Lung (tissue), 12 donors: ENCODE results near the gene ARHGDIB. TPM values are rescaled to one million over a fixed set of nuclear protein-coding genes. Genes with fewer than 3 reads are reported as not detected.

Experiments
- ATAC-seq: fragments of 200-7000 bp; cut with Tn5 transposase; one replicate; pipeline ENCODE4 v1.9.1; 2020; ENCODE audit warnings: moderate number of reproducible peaks; ENCODE audit not compliant: insufficient read depth, low FRiP score
- DNase-seq, 3 donors: peaks; one replicate each; pipeline ENCODE4 v3.0.0-alpha.2; 2013 to 2017
- H3K27ac ChIP-seq, 2 donors: one replicate each; pipeline ENCODE4 v1.5.1; 2013; ENCODE audit warnings: mild to moderate bottlenecking in 2 of 2, moderate library complexity in 2 of 2, control low read depth in 1 of 2, inconsistent platforms in 1 of 2, low read depth in 1 of 2, low read length in 1 of 2
- H3K27me3 ChIP-seq, 3 donors: one replicate each; pipeline ENCODE4 v1.5.1; 2013; ENCODE audit warnings: low read length in 2 of 3; ENCODE audit not compliant: control insufficient read depth in 3 of 3, insufficient read depth in 3 of 3
- H3K36me3 ChIP-seq, 4 donors: one replicate each; pipeline ENCODE4 v1.5.1; 2013; ENCODE audit warnings: low read length in 4 of 4, mild to moderate bottlenecking in 1 of 4, moderate library complexity in 1 of 4; ENCODE audit not compliant: control insufficient read depth in 4 of 4, insufficient read depth in 4 of 4
- H3K4me1 ChIP-seq, 5 donors: one replicate each; pipeline ENCODE4 v1.5.1; 2013; ENCODE audit warnings: low read length in 5 of 5, mild to moderate bottlenecking in 2 of 5, moderate library complexity in 1 of 5; ENCODE audit not compliant: control insufficient read depth in 5 of 5, insufficient read depth in 5 of 5
- H3K4me3 ChIP-seq: one replicate; pipeline ENCODE4 v1.5.1; 2013; ENCODE audit warnings: mild to moderate bottlenecking, control low read depth, moderate library complexity
- H3K9ac ChIP-seq, 2 donors: one replicate each; pipeline ENCODE4 v1.5.1; 2013; ENCODE audit warnings: low read length in 2 of 2, control low read depth in 1 of 2; ENCODE audit not compliant: insufficient read depth in 1 of 2
- H3K9me3 ChIP-seq, 4 donors: one replicate each; pipeline ENCODE4 v1.5.1; 2013; ENCODE audit warnings: low read length in 3 of 4, mild to moderate bottlenecking in 1 of 4, moderate library complexity in 1 of 4; ENCODE audit not compliant: control insufficient read depth in 4 of 4, insufficient read depth in 3 of 4
- CTCF ChIP-seq: IDR thresholded peaks from 2 replicates; pipeline ENCODE4 v1.5.1; 2012; ENCODE audit warnings: mild to moderate bottlenecking; ENCODE audit errors: control extremely low read depth, extremely low read depth
- WGBS, 2 donors: extraction: QIAGEN DNeasy Blood & Tissue Kit; methylation state at CpG; one replicate each; pipeline ENCODE4 v1.1.7; 2013; 5-methylcytosine and 5-hydroxymethylcytosine counted together
- polyA plus RNA-seq, 2 donors: library from polyadenylated mRNA; stranded (reverse); fragments of 200-250 nt; gene quantifications; one replicate each; pipeline ENCODE4 v1.2.1, GENCODE V29; 2013
- total RNA-seq, 2 donors: library from RNA; depleted of rRNA in 1 of 2; stranded (reverse); fragments of >200 nt in 1 of 2; gene quantifications; one replicate each; pipeline ENCODE4 v1.2.1, GENCODE V29; 2014 to 2021
- donor health status: control.
- donor health status: control.
- donor health status: Bipolar disorder and iron deficiency.
- donor health status: healthy.
- donor health status: DM: yes; HTN: yes; CAD: no.

The ARHGDIB gene
- total and polyA plus RNA-seq, 4 donors: 66.5 to 597 (median 259) TPM

GRCh38 chr12:14982991-14983390, 21.6 kb upstream of the ARHGDIB start:
- DNase-seq (no peak), ATAC-seq (no peak)
- Histone ChIP-seq H3K4me1 (no peaks in the 10 kb centered on the region), H3K9ac (no peak overlapping the region), H3K9me3 (no peaks in the 10 kb centered on the region), H3K4me3 (no peak overlapping the region), H3K27me3 (no peaks in the 10 kb centered on the region), H3K27ac (no peak overlapping the region), H3K36me3 (no peaks in the 10 kb centered on the region)
- 22 to 50% methylated on average over 2 of the region's 2 CpGs for WGBS, 2 donors
- no peak for TF ChIP-seq CTCF

GRCh38 chr12:14982562-14982961, 21.2 kb upstream of the ARHGDIB start:
- Histone ChIP-seq H3K4me3 (no peak overlapping the region), H3K27ac (no peak overlapping the region), H3K9me3 (no peaks in the 10 kb centered on the region), H3K36me3 (no peaks in the 10 kb centered on the region), H3K4me1 (no peaks in the 10 kb centered on the region), H3K9ac (no peak overlapping the region), H3K27me3 (no peaks in the 10 kb centered on the region)
- no peak for ATAC-seq
- no peak for TF ChIP-seq CTCF
- 36 to 64% methylated on average over 1 of the region's 1 CpG for WGBS, 2 donors
- DNase-seq: no peak

- 26 to 76% methylated on average over 2 of the region's 2 CpGs for WGBS, 2 donors
- TF ChIP-seq CTCF: no peak
- Histone ChIP-seq H3K4me3 (no peak overlapping the region), H3K27me3 (no peaks in the 10 kb centered on the region), H3K36me3 (no peaks in the 10 kb centered on the region), H3K4me1 (no peaks in the 10 kb centered on the region), H3K9ac (no peak overlapping the region), H3K9me3 (no peaks in the 10 kb centered on the region), H3K27ac (peak overlapping the region in 1 of 2 donors; percentile 10)
- DNase-seq: no peak
- no peak for ATAC-seq
Measured at GRCh38 chr12:14981049-14981448, 19.6 kb upstream of the ARHGDIB start.

GRCh38 chr12:14979468-14979867, 18.1 kb upstream of the ARHGDIB start:
- Histone ChIP-seq H3K36me3 (no peaks in the 10 kb centered on the region), H3K9me3 (no peaks in the 10 kb centered on the region), H3K4me1 (no peaks in the 10 kb centered on the region), H3K27ac (no peak overlapping the region), H3K27me3 (no peaks in the 10 kb centered on the region), H3K4me3 (no peak overlapping the region), H3K9ac (no peak overlapping the region)
- ATAC-seq (no peak), DNase-seq (no peak)
- no peak for TF ChIP-seq CTCF
